HK-2 (cell line): ENCODE results near the gene INHBB.
A peak's percentile ranks its signal among the peaks of the same experiment; 100 is the strongest.

Experiments
- DNase-seq: peaks from one replicate; pipeline ENCODE4 v3.0.0-alpha.2; 2018; ENCODE audit not compliant: unreplicated experiment

The INHBB gene

GRCh38 chr2:120396861-120397811, 51.2 kb downstream of the INHBB start:
- no peak for DNase-seq

DNA sequence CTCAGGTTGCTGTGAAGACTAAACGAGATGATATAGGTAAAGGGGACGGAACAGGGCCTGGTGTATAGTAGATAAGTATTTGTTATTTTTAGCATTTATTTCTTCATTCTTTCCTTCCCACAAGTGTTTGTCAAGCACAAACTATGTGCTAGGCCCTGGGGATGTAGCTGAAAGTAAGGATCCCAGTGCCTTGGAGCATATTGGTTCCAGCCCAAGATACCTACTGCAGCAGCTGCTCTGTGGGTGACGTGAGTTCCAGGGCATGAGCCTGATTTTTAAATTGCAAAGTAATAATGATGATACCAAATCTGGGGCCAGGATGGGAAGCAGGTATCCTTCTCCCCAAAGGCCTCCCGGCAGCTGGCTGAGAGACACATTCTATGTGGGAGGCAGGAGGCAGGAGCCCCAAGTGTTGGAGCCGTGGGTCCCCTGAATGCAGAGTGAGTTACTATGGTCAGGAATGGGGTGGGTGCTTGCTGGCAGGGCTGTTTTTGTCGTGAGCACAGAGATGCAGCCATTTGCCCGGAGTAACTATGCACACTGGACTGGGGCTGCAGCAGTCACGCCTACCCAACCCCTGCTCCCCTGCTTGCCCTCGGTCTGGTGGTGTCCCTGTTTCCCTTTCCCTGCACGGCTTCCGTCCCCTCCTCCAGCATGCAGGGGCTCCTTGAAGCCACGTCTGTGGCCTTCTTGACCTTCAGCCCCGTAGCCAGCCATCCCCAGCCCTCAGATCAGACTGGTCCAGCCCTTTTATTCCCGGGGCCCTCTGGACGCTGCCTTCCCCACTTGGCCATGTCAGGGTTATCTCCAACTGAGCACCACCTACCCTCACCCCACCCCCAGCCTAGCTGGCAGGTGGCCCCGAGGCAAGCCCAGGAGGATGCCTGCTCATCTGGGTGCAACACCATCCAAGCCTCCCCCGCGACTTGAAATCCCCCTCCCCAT, 52.4 kb downstream of the INHBB start:
- DNase-seq: no peak

GRCh38 chr2:120398996-120399888, 53.3 kb downstream of the INHBB start:
- DNase-seq: peak; percentile 58

GRCh38 chr2:120399889-120400240, 53.9 kb downstream of the INHBB start:
- DNase-seq: no peak

- no peak for DNase-seq
Measured at GRCh38 chr2:120400551-120400950, 54.6 kb downstream of the INHBB start.
